Neural crest cell (in vitro differentiated cells): ENCODE results near the gene PIK3CD. TPM values are rescaled to one million over a fixed set of nuclear protein-coding genes. Genes with fewer than 3 reads are reported as not detected.

ENCODE experiments used
- DNase-seq: peaks from one replicate; pipeline ENCODE4 v3.0.0; 2021; ENCODE audit warnings: low read depth, mixed read lengths, low spot score
- H3K27ac Mint-ChIP-seq: one replicate; pipeline ENCODE4 v1.8.0; 2021; ENCODE audit warnings: mild to moderate bottlenecking, mixed read lengths; ENCODE audit not compliant: unreplicated experiment
- H3K27me3 Mint-ChIP-seq: 2 replicates; pipeline ENCODE4 v1.8.0; 2021; ENCODE audit warnings: low read depth, mild to moderate bottlenecking, mixed read lengths
- H3K36me3 Mint-ChIP-seq: 2 replicates; pipeline ENCODE4 v1.8.0; 2021; ENCODE audit warnings: low read depth, mild to moderate bottlenecking, mixed read lengths
- H3K4me1 Mint-ChIP-seq: 2 replicates; pipeline ENCODE4 v1.8.0; 2021; ENCODE audit warnings: mixed read lengths
- H3K4me3 Mint-ChIP-seq: one replicate; pipeline ENCODE4 v1.8.0; 2021; ENCODE audit warnings: mild to moderate bottlenecking, mixed read lengths
- H3K9me3 Mint-ChIP-seq: 2 replicates; pipeline ENCODE4 v1.8.0; 2021; ENCODE audit warnings: mixed read lengths
- total RNA-seq: library from RNA; stranded (reverse); gene quantifications from 2 replicates; pipeline ENCODE4 v1.2.1, GENCODE V29; 2021
- TF ChIP-seq, protein P1 (sequence below): fragments of 200-600 bp; sonication (generic); conservative IDR thresholded peaks from 2 replicates; pipeline ENCODE4 v1.5.0; 2021; ENCODE audit warnings: antibody characterized with exemption, mild to moderate bottlenecking

The PIK3CD gene
- total RNA-seq, 1 donor from 2014 or later = 1.9 TPM

DNA sequence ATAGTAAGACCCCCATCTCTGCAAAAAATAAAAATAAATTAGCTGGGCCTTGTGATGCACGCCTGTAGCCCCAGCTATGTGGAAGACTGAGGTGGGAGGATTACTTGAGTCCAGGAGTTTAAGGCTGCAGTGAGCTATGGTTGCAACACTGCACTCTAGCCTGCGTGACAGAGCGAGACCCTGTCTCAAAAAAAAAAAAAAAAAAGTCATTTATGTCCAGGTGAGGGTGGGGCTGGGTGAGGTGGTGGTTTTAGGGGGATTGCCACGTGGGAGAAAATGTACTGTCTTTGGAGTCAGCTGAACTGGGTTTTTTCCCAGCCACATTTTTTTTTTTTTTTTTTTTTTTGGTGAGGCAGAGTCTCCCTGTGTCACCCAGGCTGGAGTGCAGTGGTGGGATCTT is 6.7 kb downstream of the PIK3CD start:
- peaks cover 31% of the 10 kb centered on the region for H3K27me3 Mint-ChIP-seq
- TF ChIP-seq, protein P1, sequence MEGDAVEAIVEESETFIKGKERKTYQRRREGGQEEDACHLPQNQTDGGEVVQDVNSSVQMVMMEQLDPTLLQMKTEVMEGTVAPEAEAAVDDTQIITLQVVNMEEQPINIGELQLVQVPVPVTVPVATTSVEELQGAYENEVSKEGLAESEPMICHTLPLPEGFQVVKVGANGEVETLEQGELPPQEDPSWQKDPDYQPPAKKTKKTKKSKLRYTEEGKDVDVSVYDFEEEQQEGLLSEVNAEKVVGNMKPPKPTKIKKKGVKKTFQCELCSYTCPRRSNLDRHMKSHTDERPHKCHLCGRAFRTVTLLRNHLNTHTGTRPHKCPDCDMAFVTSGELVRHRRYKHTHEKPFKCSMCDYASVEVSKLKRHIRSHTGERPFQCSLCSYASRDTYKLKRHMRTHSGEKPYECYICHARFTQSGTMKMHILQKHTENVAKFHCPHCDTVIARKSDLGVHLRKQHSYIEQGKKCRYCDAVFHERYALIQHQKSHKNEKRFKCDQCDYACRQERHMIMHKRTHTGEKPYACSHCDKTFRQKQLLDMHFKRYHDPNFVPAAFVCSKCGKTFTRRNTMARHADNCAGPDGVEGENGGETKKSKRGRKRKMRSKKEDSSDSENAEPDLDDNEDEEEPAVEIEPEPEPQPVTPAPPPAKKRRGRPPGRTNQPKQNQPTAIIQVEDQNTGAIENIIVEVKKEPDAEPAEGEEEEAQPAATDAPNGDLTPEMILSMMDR = no peak

DNA sequence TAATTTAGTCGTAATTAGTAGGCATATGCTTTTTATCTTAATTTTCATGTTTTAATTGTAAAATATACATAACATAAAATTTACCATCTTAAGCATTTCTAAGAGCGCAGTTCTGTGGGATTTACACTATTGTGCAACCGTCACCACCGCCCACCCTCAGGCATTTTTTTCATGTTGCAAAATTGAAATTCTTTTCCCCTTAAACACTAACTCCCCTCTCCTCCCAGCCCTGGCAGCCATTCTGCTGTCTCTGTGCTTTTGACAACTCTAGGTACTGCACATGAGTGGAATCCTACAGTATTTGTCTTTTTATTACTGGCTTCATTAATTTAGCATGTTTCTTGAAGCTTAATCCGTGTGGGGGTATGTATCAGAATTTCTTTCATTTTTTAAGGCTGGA is 7.8 kb downstream of the PIK3CD start:
- Mint-ChIP-seq H3K36me3 (no peaks in the 10 kb centered on the region), H3K27ac (no peak overlapping the region), H3K4me1 (peaks cover 4% of the 10 kb centered on the region), H3K27me3 (peaks cover 20% of the 10 kb centered on the region), H3K4me3 (no peak overlapping the region), H3K9me3 (no peaks in the 10 kb centered on the region)
- TF ChIP-seq, protein P1 = no peak
- DNase-seq = no peak

More for the DNA sequence above, 6.7 kb downstream of the PIK3CD start:
- Mint-ChIP-seq H3K9me3 (no peaks in the 10 kb centered on the region), H3K4me1 (peaks cover 4% of the 10 kb centered on the region), H3K36me3 (no peaks in the 10 kb centered on the region), H3K4me3 (no peak overlapping the region), H3K27ac (no peak overlapping the region)
- no peak for DNase-seq

DNA sequence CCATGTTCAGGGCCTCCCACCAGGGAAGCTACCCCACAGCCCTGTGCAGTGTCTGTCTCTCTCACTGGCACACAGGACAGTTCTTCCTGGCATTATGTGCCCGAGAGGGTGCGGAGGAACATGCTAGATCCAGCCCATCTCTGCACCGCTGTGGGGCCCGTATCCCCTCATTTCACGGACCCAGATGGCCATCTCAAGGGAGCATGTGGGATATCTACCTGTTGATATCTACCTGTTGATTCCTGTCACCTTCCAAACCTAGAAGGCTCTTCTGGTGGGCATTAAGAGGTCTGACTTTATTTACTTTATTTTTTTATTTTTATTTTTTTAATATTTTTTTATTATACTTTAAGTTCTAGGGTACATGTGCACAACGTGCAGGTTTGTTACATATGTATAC is 11.7 kb downstream of the PIK3CD start:
- H3K4me3 Mint-ChIP-seq = no peak overlapping the region
- no peaks in the 10 kb centered on the region for H3K9me3 Mint-ChIP-seq
- no peak for DNase-seq
- peaks cover 23% of the 10 kb centered on the region for H3K27me3 Mint-ChIP-seq
- no peak overlapping the region for H3K27ac Mint-ChIP-seq
- no peaks in the 10 kb centered on the region for H3K4me1 Mint-ChIP-seq
- H3K36me3 Mint-ChIP-seq = no peaks in the 10 kb centered on the region
- TF ChIP-seq, protein P1 = no peak

DNA sequence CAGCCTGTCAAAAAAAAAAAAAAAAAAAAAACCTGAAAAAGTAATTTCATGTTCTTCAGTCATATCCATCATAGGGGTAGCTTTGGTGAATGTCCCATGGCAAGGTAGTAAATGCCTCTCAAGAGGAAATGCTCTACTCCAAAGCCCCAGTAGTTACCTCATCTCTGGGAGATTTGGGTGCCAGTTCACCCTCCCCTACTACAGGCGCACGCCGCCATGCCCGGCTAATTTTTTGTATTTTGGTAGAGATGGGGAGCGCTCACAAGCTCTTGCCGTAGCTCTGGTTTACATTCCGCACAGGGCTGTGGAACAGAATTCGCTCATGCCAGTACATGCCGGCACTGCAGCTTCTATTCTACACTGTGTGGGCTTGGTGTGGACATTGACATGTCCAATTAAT is 13.7 kb downstream of the PIK3CD start:
- Mint-ChIP-seq H3K27me3 (peaks cover 23% of the 10 kb centered on the region), H3K4me3 (no peak overlapping the region), H3K27ac (no peak overlapping the region), H3K9me3 (no peaks in the 10 kb centered on the region), H3K4me1 (no peaks in the 10 kb centered on the region), H3K36me3 (no peaks in the 10 kb centered on the region)
- DNase-seq = no peak
- TF ChIP-seq, protein P1 = no peak

DNA sequence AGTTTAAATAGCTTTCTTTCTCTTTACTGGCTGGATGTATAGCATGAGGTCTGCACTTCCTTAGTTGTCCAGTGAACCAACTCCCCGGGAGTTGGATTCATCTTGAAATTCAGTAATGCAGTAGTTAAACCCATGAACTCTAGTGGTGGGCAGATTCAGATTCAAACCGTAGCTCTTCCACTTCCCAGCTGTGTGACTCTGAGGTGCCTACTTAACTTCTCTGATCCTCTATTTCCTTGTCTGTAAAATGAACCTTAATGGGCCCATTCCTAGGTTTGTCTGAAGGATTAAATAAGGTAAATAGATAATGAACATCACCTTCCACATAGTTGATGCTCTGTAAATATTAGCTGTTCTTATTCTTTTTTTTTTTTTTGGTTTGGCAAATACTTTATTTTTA is 16.5 kb downstream of the PIK3CD start:
- Mint-ChIP-seq H3K4me3 (no peak overlapping the region), H3K36me3 (no peaks in the 10 kb centered on the region), H3K9me3 (no peaks in the 10 kb centered on the region), H3K27me3 (peaks cover 18% of the 10 kb centered on the region), H3K27ac (no peak overlapping the region), H3K4me1 (no peaks in the 10 kb centered on the region)
- TF ChIP-seq, protein P1 = no peak
- no peak for DNase-seq

DNA sequence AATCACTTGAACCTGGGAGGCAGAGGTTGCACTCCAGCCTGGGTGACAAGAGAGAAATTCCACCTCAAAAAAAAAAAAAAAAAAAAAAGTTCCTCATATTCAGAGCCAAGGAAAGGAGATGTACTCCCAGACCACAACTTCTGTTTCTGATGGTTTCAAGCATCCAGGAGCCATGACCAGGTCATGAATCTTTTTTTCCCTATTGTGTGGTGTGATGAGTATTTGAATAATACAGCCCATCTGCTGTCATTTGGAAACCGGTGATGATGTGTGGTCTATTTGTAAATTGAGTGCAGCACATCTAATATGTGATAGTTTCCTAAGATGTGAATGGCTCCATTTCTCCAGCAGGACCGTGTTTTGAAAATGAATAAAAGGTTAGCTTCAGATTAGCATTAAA is 18.6 kb downstream of the PIK3CD start:
- Mint-ChIP-seq H3K4me3 (no peak overlapping the region), H3K27me3 (peaks cover 13% of the 10 kb centered on the region), H3K27ac (no peak overlapping the region), H3K36me3 (no peaks in the 10 kb centered on the region), H3K4me1 (no peaks in the 10 kb centered on the region), H3K9me3 (no peaks in the 10 kb centered on the region)
- TF ChIP-seq, protein P1 = no peak
- DNase-seq = no peak
